Natural killer cell (primary cell): ENCODE results near the gene S100A12. TPM values are rescaled to one million over a fixed set of nuclear protein-coding genes. Genes with fewer than 3 reads are reported as not detected.
A peak's percentile ranks its signal among the peaks of the same experiment; 100 is the strongest.

ENCODE experiments used
- ATAC-seq, 3 donors: fragments of 150-1000 bp in 2 of 3; fragments of 200-7000 bp in 1 of 3; cut with Tn5 transposase; 1 replicate in 1 of 3; 2 replicates in 2 of 3; pipeline ENCODE4 v1.10.0; 2021; ENCODE audit warnings: mild to moderate bottlenecking in 2 of 3, moderate library complexity in 2 of 3
- DNase-seq, 2 donors: peaks; one replicate each; pipeline versions ENCODE4 v3.0.0 to v3.0.0-alpha.2; 2013 to 2021; ENCODE audit warnings: mixed read lengths in 1 of 2
- H3K27ac ChIP-seq: one replicate; pipeline ENCODE4 v1.5.1; 2013; ENCODE audit warnings: mild to moderate bottlenecking, low read length
- H3K27me3 ChIP-seq: one replicate; pipeline ENCODE4 v1.6.1; 2013; ENCODE audit warnings: low read length; ENCODE audit not compliant: control insufficient read depth, insufficient read depth
- H3K36me3 ChIP-seq: one replicate; pipeline ENCODE4 v1.6.1; 2013; ENCODE audit warnings: low read length; ENCODE audit not compliant: control insufficient read depth, insufficient read depth
- H3K4me1 ChIP-seq: one replicate; pipeline ENCODE4 v1.6.1; 2013; ENCODE audit warnings: low read length; ENCODE audit not compliant: control insufficient read depth, insufficient read depth
- H3K4me3 ChIP-seq: one replicate; pipeline ENCODE4 v1.5.1; 2013; ENCODE audit warnings: low read length
- H3K9me3 ChIP-seq: one replicate; pipeline ENCODE4 v1.6.1; 2013; ENCODE audit warnings: low read length; ENCODE audit not compliant: control insufficient read depth, insufficient read depth
- H3K27ac Mint-ChIP-seq, 2 donors: one replicate each; pipeline ENCODE4 v1.8.0; 2022; ENCODE audit warnings: mild to moderate bottlenecking in 2 of 2, mixed read lengths in 2 of 2, moderate library complexity in 1 of 2
- H3K27me3 Mint-ChIP-seq, 2 donors: one replicate each; pipeline ENCODE4 v1.8.0; 2022; ENCODE audit warnings: low read depth in 2 of 2, mixed read lengths in 2 of 2
- H3K36me3 Mint-ChIP-seq: one replicate; pipeline ENCODE4 v1.8.0; 2022; ENCODE audit warnings: mixed read lengths
- H3K4me1 Mint-ChIP-seq, 2 donors: one replicate each; pipeline ENCODE4 v1.8.0; 2022; ENCODE audit warnings: mixed read lengths in 2 of 2
- H3K4me3 Mint-ChIP-seq: one replicate; pipeline ENCODE4 v1.8.0; 2022; ENCODE audit warnings: mild to moderate bottlenecking, moderate library complexity, mixed read lengths
- H3K9me3 Mint-ChIP-seq, 2 donors: one replicate each; pipeline ENCODE4 v1.8.0; 2022; ENCODE audit warnings: mixed read lengths in 2 of 2
- WGBS: methylation state at CpG from one replicate; pipeline ENCODE4 v1.1.7; 2013; ENCODE audit warnings: missing lambda C conversion rate; ENCODE audit not compliant: insufficient coverage; 5-methylcytosine and 5-hydroxymethylcytosine counted together
- intact Hi-C: fragments of 100-400 bp; cut with micrococcal nuclease; formaldehyde crosslinking; loops from one replicate; pipeline ENCODE4 v1.14.2; 2022
- total RNA-seq, 4 donors: library from RNA; stranded (reverse); fragments of 120-200 nt in 1 of 4; gene quantifications; one replicate each; pipeline versions ENCODE4 v1.2.3 to v1.2.4, GENCODE V29; 2013 to 2022
- TF ChIP-seq, protein P1 (sequence below): fragments of 200-600 bp; IDR thresholded peaks from one replicate; pipeline ENCODE4 v1.8.0; 2022; ENCODE audit warnings: antibody characterized with exemption

S100A12 gene
- total RNA-seq, 3 donors from 2014 or later (not counting 1 experiment from before 2014, with no cell fraction given), result 11.4 to 20.4 TPM; not detected in 1

DNA sequence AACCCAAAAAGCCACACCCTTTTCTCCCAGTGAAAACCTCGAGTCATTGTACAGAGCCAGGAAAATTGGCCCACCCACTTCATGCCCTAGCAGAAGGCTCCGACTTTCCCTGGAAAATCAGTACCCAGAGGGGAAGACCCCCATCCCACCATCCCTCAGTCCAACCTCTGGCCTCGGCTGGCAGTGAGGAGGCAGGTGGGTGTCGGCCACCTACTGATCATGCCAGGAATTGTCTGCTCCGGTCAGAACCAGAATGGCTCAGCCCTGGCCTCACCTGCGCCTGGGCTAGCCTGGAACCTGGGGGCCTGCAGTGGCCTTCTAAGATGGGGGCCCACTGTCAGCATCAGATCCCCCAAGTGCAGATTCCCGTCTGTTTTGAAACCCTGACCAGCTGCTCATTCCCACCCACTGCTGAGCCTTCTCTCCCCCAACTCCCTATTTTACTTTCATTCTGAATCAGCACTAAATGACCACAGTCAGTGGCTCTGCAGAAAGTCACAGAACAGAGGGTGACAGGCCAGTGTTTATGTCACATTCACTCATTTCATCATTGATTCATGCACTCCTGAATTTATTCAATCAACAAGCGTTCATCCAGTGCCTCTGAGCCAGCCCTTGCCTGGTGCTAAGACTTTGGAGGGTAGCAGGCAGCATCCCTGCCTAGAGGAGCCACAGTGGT, 20.8 kb downstream of the S100A12 start:
- DNase-seq (no peak), ATAC-seq (no peak)
- Mint-ChIP-seq H3K4me3 (no peak overlapping the region), H3K9me3 (no peaks in the 10 kb centered on the region), H3K36me3 (no peaks in the 10 kb centered on the region), H3K27ac (no peak overlapping the region), H3K4me1 (peaks cover 0 to 8% of the 10 kb centered on the region in 2 donors), H3K27me3 (peaks cover 5 to 18% of the 10 kb centered on the region in 2 donors)
- H3K27me3 ChIP-seq, result peaks cover 2% of the 10 kb centered on the region
- H3K9me3 ChIP-seq, result no peaks in the 10 kb centered on the region
- intact Hi-C loops, result no loop called here
- 82% methylated on average over 8 of the region's 8 CpGs for WGBS
- H3K27ac ChIP-seq, result no peak overlapping the region
- no peaks in the 10 kb centered on the region for H3K36me3 ChIP-seq
- TF ChIP-seq, protein P1, sequence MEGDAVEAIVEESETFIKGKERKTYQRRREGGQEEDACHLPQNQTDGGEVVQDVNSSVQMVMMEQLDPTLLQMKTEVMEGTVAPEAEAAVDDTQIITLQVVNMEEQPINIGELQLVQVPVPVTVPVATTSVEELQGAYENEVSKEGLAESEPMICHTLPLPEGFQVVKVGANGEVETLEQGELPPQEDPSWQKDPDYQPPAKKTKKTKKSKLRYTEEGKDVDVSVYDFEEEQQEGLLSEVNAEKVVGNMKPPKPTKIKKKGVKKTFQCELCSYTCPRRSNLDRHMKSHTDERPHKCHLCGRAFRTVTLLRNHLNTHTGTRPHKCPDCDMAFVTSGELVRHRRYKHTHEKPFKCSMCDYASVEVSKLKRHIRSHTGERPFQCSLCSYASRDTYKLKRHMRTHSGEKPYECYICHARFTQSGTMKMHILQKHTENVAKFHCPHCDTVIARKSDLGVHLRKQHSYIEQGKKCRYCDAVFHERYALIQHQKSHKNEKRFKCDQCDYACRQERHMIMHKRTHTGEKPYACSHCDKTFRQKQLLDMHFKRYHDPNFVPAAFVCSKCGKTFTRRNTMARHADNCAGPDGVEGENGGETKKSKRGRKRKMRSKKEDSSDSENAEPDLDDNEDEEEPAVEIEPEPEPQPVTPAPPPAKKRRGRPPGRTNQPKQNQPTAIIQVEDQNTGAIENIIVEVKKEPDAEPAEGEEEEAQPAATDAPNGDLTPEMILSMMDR, result no peak
- peaks cover 7% of the 10 kb centered on the region for H3K4me1 ChIP-seq
- H3K4me3 ChIP-seq, result no peak overlapping the region

DNA sequence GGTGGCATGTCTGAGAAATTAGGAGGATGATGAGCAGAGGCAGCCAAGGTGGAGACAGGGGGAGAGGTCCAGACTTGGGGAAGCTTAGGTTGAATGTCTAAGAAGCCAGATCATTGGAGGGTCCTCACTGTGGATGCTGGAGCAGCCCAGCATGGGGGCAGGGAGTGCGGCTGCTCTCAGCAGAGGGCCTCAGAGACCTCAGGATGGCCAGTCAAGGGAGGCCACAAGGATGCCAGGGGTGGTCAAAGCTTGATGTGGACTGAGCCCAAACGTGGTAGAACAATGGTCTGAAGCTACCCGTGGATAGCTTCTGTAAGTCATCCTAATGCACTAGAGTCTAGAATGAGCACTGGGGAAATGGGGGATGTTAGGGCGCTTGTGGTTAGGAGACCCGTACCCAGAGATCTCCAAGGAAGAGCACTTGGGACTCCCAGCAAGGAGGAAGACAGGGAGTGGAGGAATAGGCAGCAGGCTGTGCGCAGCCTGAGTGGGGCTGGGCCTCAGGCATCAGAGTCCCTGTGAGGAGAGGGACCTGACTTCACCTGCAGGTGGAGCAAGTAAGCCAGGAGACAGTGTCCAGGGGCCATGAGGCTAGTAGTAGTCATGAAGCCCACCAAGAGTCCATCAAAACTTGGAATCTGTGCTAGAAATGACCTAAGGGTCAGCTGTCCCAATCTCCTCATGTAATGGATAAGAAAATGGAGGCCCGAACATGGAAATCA, 22.0 kb downstream of the S100A12 start:
- H3K27ac Mint-ChIP-seq, result no peak overlapping the region
- Histone ChIP-seq H3K4me3 (no peak overlapping the region), H3K9me3 (no peaks in the 10 kb centered on the region), H3K27ac (no peak overlapping the region), H3K36me3 (no peaks in the 10 kb centered on the region), H3K4me1 (peaks cover 7% of the 10 kb centered on the region), H3K27me3 (peaks cover 2% of the 10 kb centered on the region)
- H3K4me3 Mint-ChIP-seq, result no peak overlapping the region
- no peaks in the 10 kb centered on the region for H3K36me3 Mint-ChIP-seq
- DNase-seq (no peak), ATAC-seq (no peak)
- intact Hi-C loops, result loop anchor here (2.0 kb wide), 1 partner anchor 51 kb away; no protein-coding TSS in a partner anchor
- H3K4me1 Mint-ChIP-seq, result peaks cover 0 to 8% of the 10 kb centered on the region in 2 donors
- TF ChIP-seq, protein P1, result no peak
- 80% methylated on average over 7 of the region's 7 CpGs for WGBS
- H3K27me3 Mint-ChIP-seq, result peaks cover 17 to 21% of the 10 kb centered on the region in 2 donors
- H3K9me3 Mint-ChIP-seq, result no peaks in the 10 kb centered on the region

DNA sequence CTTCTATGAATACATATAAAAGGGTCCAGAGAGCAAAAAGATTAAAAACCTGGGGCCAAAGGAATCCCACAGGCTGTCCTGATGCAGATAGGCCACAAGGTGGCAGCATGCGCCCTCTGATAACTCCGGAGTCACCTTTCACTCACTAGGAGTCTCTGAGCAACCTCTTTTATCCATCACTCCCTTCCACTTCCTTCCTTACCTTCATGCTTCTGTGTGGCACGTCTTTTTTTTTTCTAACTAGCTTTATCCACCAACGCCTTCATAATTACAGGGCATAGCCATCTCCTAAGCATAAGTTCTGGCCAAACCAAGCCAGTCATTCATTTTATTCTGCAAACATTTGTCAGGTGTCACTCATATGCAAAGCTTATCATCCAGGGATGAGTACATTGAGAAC, 22.9 kb downstream of the S100A12 start:
- Histone ChIP-seq H3K4me1 (peaks cover 4% of the 10 kb centered on the region), H3K36me3 (no peaks in the 10 kb centered on the region), H3K9me3 (no peaks in the 10 kb centered on the region), H3K4me3 (no peak overlapping the region), H3K27ac (no peak overlapping the region), H3K27me3 (peaks cover 2% of the 10 kb centered on the region)
- Mint-ChIP-seq H3K9me3 (no peaks in the 10 kb centered on the region), H3K4me1 (no peaks in the 10 kb centered on the region), H3K4me3 (no peak overlapping the region), H3K36me3 (no peaks in the 10 kb centered on the region), H3K27me3 (peaks cover 19 to 25% of the 10 kb centered on the region in 2 donors), H3K27ac (no peak overlapping the region)
- peak; percentile 43 to 80 for DNase-seq
- TF ChIP-seq, protein P1, result peak; percentile 85
- intact Hi-C loops, result loop anchor here (2.0 kb wide), 1 partner anchor 52 kb away; no protein-coding TSS in a partner anchor
- peak; percentile 68 to 86 (median 69) for ATAC-seq
- under 1% methylated on average over 4 of the region's 4 CpGs for WGBS
